ENCODE data around the gene KRTAP6-2. TPM values are rescaled to one million over a fixed set of nuclear protein-coding genes. Genes with fewer than 3 reads are reported as not detected.

KRTAP6-2 gene
- total and polyA plus RNA-seq, 11 donors, result not detected

DNA sequence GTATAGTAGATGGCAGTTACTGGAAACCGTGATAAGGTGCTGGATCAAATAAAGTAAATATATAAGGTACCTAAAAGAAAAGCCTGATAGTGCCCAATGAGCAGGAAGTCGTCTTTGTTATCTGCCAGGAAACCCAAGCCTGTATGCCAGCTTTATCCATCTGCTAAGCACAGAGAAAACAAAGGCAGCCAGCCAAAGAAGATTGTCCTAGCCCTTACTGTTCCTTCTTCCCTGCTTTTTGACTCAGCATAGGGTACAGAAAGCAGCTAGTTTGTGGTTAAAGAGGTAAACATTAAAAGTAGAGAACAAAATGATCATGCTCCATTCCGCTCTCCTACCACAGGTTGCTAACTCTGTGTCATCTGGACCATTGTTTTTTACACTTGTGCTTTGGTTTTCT lies 18.6 kb downstream of the KRTAP6-2 start:
- no peak for TF ChIP-seq POLR2A (IDR thresholded peaks at IDR 0.05)
- TF ChIP-seq, protein P1, sequence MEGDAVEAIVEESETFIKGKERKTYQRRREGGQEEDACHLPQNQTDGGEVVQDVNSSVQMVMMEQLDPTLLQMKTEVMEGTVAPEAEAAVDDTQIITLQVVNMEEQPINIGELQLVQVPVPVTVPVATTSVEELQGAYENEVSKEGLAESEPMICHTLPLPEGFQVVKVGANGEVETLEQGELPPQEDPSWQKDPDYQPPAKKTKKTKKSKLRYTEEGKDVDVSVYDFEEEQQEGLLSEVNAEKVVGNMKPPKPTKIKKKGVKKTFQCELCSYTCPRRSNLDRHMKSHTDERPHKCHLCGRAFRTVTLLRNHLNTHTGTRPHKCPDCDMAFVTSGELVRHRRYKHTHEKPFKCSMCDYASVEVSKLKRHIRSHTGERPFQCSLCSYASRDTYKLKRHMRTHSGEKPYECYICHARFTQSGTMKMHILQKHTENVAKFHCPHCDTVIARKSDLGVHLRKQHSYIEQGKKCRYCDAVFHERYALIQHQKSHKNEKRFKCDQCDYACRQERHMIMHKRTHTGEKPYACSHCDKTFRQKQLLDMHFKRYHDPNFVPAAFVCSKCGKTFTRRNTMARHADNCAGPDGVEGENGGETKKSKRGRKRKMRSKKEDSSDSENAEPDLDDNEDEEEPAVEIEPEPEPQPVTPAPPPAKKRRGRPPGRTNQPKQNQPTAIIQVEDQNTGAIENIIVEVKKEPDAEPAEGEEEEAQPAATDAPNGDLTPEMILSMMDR (IDR thresholded peaks at IDR 0.05), result no peak

DNA sequence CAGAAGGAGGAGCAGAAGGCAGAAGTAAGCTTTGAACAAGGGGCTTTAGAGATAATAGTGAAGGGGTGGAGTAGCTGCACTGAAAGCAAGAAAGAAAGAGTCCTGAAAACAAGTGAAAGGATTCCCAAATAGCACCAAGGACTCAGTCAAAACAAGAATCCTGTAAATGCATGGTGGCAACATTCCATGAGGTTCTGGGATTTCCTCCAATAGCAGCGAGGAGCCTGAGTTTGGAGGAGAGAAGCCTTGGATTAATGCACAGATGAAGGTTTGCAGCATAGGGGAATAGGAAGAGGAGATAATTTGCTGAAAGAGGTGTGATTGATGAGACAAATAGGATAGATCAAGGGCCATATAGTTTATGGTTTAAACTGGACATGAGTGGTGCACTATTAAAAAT lies 19.4 kb downstream of the KRTAP6-2 start:
- H3K36me3 ChIP-seq, result no peaks in the 10 kb centered on the region
- TF ChIP-seq, protein P1 (IDR thresholded peaks at IDR 0.05), result no peak
- no peak for TF ChIP-seq POLR2A (IDR thresholded peaks at IDR 0.05)
- no peaks in the 10 kb centered on the region for H3K27me3 ChIP-seq
- no peaks in the 10 kb centered on the region for H3K4me1 ChIP-seq
- intact Hi-C loops (cut with DNase I), result no loop called here
- WGBS, 4 donors, result 27 to 54% (median 31%) methylated on average over 1 of the region's 1 CpG
- no peak overlapping the region for H3K4me3 ChIP-seq
- DNase-seq (no peak), ATAC-seq (no peak)
- H3K9me3 ChIP-seq, result no peaks in the 10 kb centered on the region
- H3K27ac ChIP-seq, result no peak overlapping the region

More for the DNA sequence above, 18.6 kb downstream of the KRTAP6-2 start:
- H3K36me3 ChIP-seq, result no peaks in the 10 kb centered on the region
- no peak overlapping the region for H3K4me3 ChIP-seq
- H3K27ac ChIP-seq, result no peak overlapping the region
- H3K4me1 ChIP-seq, result no peaks in the 10 kb centered on the region
- H3K27me3 ChIP-seq, result no peaks in the 10 kb centered on the region
- H3K9me3 ChIP-seq, result no peaks in the 10 kb centered on the region
- WGBS, 4 donors, result 47 to 55% (median 53%) methylated on average over 3 of the region's 3 CpGs
- DNase-seq, result no peak
- ATAC-seq, result no peak
- intact Hi-C loops (cut with DNase I), result loop anchor here in 1 of 10 donors (10.0 kb wide), 1 partner anchor 55 kb away; no protein-coding TSS in a partner anchor

DNA sequence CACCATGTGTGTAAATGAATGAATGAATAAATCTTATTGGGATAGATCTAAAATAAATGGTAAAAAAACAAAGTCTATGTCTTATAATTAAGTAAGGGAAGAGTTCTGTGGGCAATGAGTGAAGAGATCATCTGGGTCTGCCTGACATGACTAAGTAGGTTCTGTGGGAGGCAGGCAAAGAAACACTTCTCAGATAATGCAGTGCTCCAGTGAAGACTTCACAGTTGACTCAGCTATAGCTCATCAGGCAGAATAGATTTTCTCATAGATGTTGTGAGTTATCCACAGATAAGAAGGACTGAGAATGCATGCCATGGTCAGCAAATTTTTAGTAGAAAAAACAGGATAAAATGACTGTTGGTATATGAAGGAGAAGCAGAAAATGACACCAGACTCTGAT lies 20.9 kb downstream of the KRTAP6-2 start:
- DNase-seq (no peak), ATAC-seq (no peak)
- no peak overlapping the region for H3K4me3 ChIP-seq
- intact Hi-C loops (cut with DNase I), result no loop called here
- no peaks in the 10 kb centered on the region for H3K36me3 ChIP-seq
- no peak overlapping the region for H3K27ac ChIP-seq
- no peaks in the 10 kb centered on the region for H3K4me1 ChIP-seq
- H3K27me3 ChIP-seq, result no peaks in the 10 kb centered on the region
- H3K9me3 ChIP-seq, result no peaks in the 10 kb centered on the region
- TF ChIP-seq, protein P1 (IDR thresholded peaks at IDR 0.05), result no peak
- no peak for TF ChIP-seq POLR2A (IDR thresholded peaks at IDR 0.05)

DNA sequence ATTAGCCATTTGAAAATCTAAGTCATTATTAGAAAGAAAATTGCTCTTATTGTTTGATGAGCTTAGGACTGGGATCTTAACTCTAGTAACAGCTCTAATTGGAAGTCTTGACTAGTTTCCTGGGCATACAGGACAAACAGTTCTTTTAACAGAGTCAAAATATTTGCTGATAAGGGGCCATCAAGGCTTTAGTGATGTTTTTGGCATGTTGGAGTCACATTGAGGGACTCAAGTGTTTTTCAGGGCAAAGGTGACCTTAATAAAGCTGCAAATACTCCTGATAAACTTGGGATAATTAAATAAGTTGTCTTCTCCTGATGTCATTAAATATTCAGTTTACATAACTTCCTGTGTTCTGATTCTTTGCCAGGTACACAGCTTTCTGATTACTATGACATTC lies 31.1 kb downstream of the KRTAP6-2 start:
- H3K27me3 ChIP-seq, result no peaks in the 10 kb centered on the region
- H3K36me3 ChIP-seq, result no peaks in the 10 kb centered on the region
- no peak for TF ChIP-seq POLR2A (IDR thresholded peaks at IDR 0.05)
- TF ChIP-seq, protein P1 (IDR thresholded peaks at IDR 0.05), result no peak
- H3K4me3 ChIP-seq, result no peak overlapping the region
- H3K4me1 ChIP-seq, result peaks cover 0 to 8% (median 0%) of the 10 kb centered on the region in 12 donors
- DNase-seq (no peak), ATAC-seq (peak; percentile 45 to 84 (median 78))
- intact Hi-C loops (cut with DNase I), result loop anchor here in 1 of 10 donors (10.0 kb wide), 1 partner anchor 83 kb away; the partner anchor contains the start of genes KRTAP19-1 and KRTAP19-2
- H3K9me3 ChIP-seq, result no peaks in the 10 kb centered on the region
- peak overlapping the region in 7 of 12 donors; percentile 6 to 50 (median 24) for H3K27ac ChIP-seq
